NCI-H2107 (cell line): ENCODE measurements around the gene MBLAC1.
A peak's percentile ranks its signal among the peaks of the same experiment; 100 is the strongest.

Experiments
- DNase-seq: peaks from one replicate; lab custom pipeline; 2025; lab: John Stamatoyannopoulos, UW

Gene MBLAC1

GRCh38 chr7:100095704-100096103 is 31.1 kb upstream of the MBLAC1 start:
- DNase-seq = no peak

- no peak for DNase-seq
These were observed 27.9 kb upstream of the MBLAC1 start for GRCh38 chr7:100098913-100099312.

- no peak for DNase-seq
These were observed 27.3 kb upstream of the MBLAC1 start for GRCh38 chr7:100099452-100099851.

- DNase-seq = peak; percentile 94
These were observed 26.2 kb upstream of the MBLAC1 start for GRCh38 chr7:100100420-100101015.

- peak; percentile 97 for DNase-seq
These were observed 25.5 kb upstream of the MBLAC1 start, which contains the start of the genes AP4M1 and MCM7 for GRCh38 chr7:100101016-100101862. Gene AP4M1, plus strand, starts transcription at chr7:100101643. Its CDS starts 72 bp downstream, at chr7:100101715. Gene MCM7, minus strand, starts transcription at chr7:100101397. Its CDS starts 103 bp downstream, at chr7:100101294.

GRCh38 chr7:100102950-100103840 is 23.6 kb upstream of the MBLAC1 start:
- no peak for DNase-seq

GRCh38 chr7:100105534-100105933 is 21.2 kb upstream of the MBLAC1 start:
- no peak for DNase-seq

GRCh38 chr7:100106633-100107032 is 20.1 kb upstream of the MBLAC1 start:
- no peak for DNase-seq

GRCh38 chr7:100107125-100107737 is 19.5 kb upstream of the MBLAC1 start:
- no peak for DNase-seq

GRCh38 chr7:100107890-100108289 is 18.9 kb upstream of the MBLAC1 start:
- no peak for DNase-seq

- no peak for DNase-seq
These were observed 17.1 kb upstream of the MBLAC1 start for GRCh38 chr7:100109521-100110163.

- DNase-seq = no peak
These were observed 15.6 kb upstream of the MBLAC1 start for GRCh38 chr7:100111156-100111555.

- no peak for DNase-seq
These were observed 14.9 kb upstream of the MBLAC1 start for GRCh38 chr7:100111914-100112313.

- DNase-seq = no peak
These were observed 11.7 kb upstream of the MBLAC1 start for GRCh38 chr7:100115026-100115425.

- DNase-seq = no peak
These were observed 8.2 kb upstream of the MBLAC1 start for GRCh38 chr7:100118388-100119071.

GRCh38 chr7:100119072-100119969 is 7.4 kb upstream of the MBLAC1 start, which contains the start of the genes CNPY4 and TAF6:
Gene CNPY4, plus strand, starts transcription at chr7:100119634. Its CDS starts 111 bp downstream, at chr7:100119745.
Gene TAF6, minus strand, starts transcription at chr7:100119358. Its CDS starts 5,149 bp downstream, at chr7:100114209.
- DNase-seq = peak; percentile 98

GRCh38 chr7:100119970-100120732 is 6.6 kb upstream of the MBLAC1 start:
- peak; percentile 31 for DNase-seq

- no peak for DNase-seq
These were observed 6.1 kb upstream of the MBLAC1 start for GRCh38 chr7:100120733-100121036.

- DNase-seq = peak; percentile 90
These were observed 4.7 kb upstream of the MBLAC1 start for GRCh38 chr7:100122067-100122466.
